HG02763 (cell line): ENCODE data around the gene CD300LG.
"Not testable (repeated sequence)": the region's sequence is repeated elsewhere in the genome, so short reads cannot be mapped to it uniquely, and the experiment has no call there.

Source experiments
- ATAC-seq: cut with Tn5 transposase; IDR thresholded peaks from one replicate; pipeline ENCODE4 v1.9.1; 2021; ENCODE audit warnings: mild to moderate bottlenecking, moderate library complexity; ENCODE audit not compliant: unreplicated experiment

CD300LG gene

GRCh38 chr17:43846963-43847371 lies at the start of gene CD300LG:
Gene CD300LG (plus strand): TSS chr17:43847176. CDS start chr17:43847217, 41 bp downstream.
- no peak for ATAC-seq

GRCh38 chr17:43798024-43798423 lies 49.0 kb upstream of the CD300LG start:
- ATAC-seq, result not testable (repeated sequence)

GRCh38 chr17:43799047-43799446 lies 47.9 kb upstream of the CD300LG start:
- ATAC-seq, result no peak

GRCh38 chr17:43800736-43801135 lies 46.2 kb upstream of the CD300LG start:
- no peak for ATAC-seq

- no peak for ATAC-seq
These were observed 45.1 kb upstream of the CD300LG start for GRCh38 chr17:43801844-43802243.

GRCh38 chr17:43803758-43804157 lies 43.2 kb upstream of the CD300LG start:
- ATAC-seq, result no peak

- no peak for ATAC-seq
These were observed 41.9 kb upstream of the CD300LG start for GRCh38 chr17:43805117-43805516.

GRCh38 chr17:43808076-43808475 lies 38.9 kb upstream of the CD300LG start:
- no peak for ATAC-seq

- no peak for ATAC-seq
These were observed 37.9 kb upstream of the CD300LG start for GRCh38 chr17:43809121-43809520.

- ATAC-seq, result no peak
These were observed 36.7 kb upstream of the CD300LG start for GRCh38 chr17:43810226-43810715.

GRCh38 chr17:43810823-43811222 lies 36.2 kb upstream of the CD300LG start:
- no peak for ATAC-seq

GRCh38 chr17:43812396-43813265 lies 34.3 kb upstream of the CD300LG start:
- no peak for ATAC-seq

GRCh38 chr17:43813386-43813785 lies 33.6 kb upstream of the CD300LG start:
- no peak for ATAC-seq

GRCh38 chr17:43814026-43814425 lies 33.0 kb upstream of the CD300LG start:
- no peak for ATAC-seq

GRCh38 chr17:43814714-43815113 lies 32.3 kb upstream of the CD300LG start:
- no peak for ATAC-seq

- ATAC-seq, result no peak
These were observed 30.3 kb upstream of the CD300LG start for GRCh38 chr17:43816336-43817320.

- ATAC-seq, result no peak
These were observed 29.1 kb upstream of the CD300LG start for GRCh38 chr17:43817826-43818225.

GRCh38 chr17:43818966-43819365 lies 28.0 kb upstream of the CD300LG start:
- no peak for ATAC-seq

- no peak for ATAC-seq
These were observed 26.2 kb upstream of the CD300LG start for GRCh38 chr17:43820759-43821158.

GRCh38 chr17:43822570-43823190 lies 24.3 kb upstream of the CD300LG start:
- no peak for ATAC-seq
